Caco-2 (cell line): ENCODE data around the gene COL8A2. TPM values are rescaled to one million over a fixed set of nuclear protein-coding genes. Genes with fewer than 3 reads are reported as not detected.

Source experiments
- BruUV-seq: library from RNA; stranded (reverse); fragments of 400-500 nt; replicated peaks from 2 replicates; lab custom pipeline; 2021; lab: Mats Ljungman, UMichigan
- CTCF ChIA-PET: fragments of 300-600 bp; sonication (Branson Sonifier 250); formaldehyde crosslinking; loops from one replicate; lab custom pipeline; 2022; ENCODE audit warnings: antibody characterized with exemption; lab: Charles Lee
- POLR2A ChIA-PET: fragments of 300-600 bp; sonication (Branson Sonifier 250); formaldehyde crosslinking; loops from one replicate; lab custom pipeline; 2022; ENCODE audit warnings: antibody characterized with exemption; lab: Charles Lee
- DNase-seq, 2 experiments: peaks; one replicate each; pipeline versions ENCODE4 v3.0.0 to v3.0.0-alpha.2; 2020 to 2022
- H3K27me3 ChIP-seq: replicated peaks from 2 replicates; pipeline ENCODE4 v1.6.0; 2011; ENCODE audit warnings: low read length; ENCODE audit not compliant: control insufficient read depth, insufficient read depth
- H3K36me3 ChIP-seq: 2 replicates; pipeline ENCODE4 v1.5.1; 2011; ENCODE audit warnings: low read length; ENCODE audit not compliant: control insufficient read depth, insufficient read depth
- H3K4me1 ChIP-seq: fragments of 250-450 bp; sonication (Bioruptor Pico); 2 replicates; pipeline ENCODE4 v1.5.1; 2020; ENCODE audit warnings: mild to moderate bottlenecking
- H3K4me3 ChIP-seq: 2 replicates; pipeline ENCODE4 v1.5.1; 2011; ENCODE audit warnings: low read depth, mild to moderate bottlenecking, control low read depth, low read length
- H3K9me3 ChIP-seq: fragments of 250-450 bp; sonication (Bioruptor Pico); 2 replicates; pipeline ENCODE4 v1.5.1; 2020; ENCODE audit warnings: mild to moderate bottlenecking, moderate library complexity
- H3K27ac Mint-ChIP-seq: one replicate; pipeline ENCODE4 v1.8.0; 2022; ENCODE audit warnings: mixed read lengths; ENCODE audit not compliant: unreplicated experiment
- H3K27me3 Mint-ChIP-seq: one replicate; pipeline ENCODE4 v1.8.0; 2022; ENCODE audit warnings: mixed read lengths; ENCODE audit not compliant: insufficient read depth, unreplicated experiment
- H3K36me3 Mint-ChIP-seq: one replicate; pipeline ENCODE4 v1.8.0; 2022; ENCODE audit warnings: mild to moderate bottlenecking, mixed read lengths; ENCODE audit not compliant: insufficient read depth, unreplicated experiment
- H3K4me1 Mint-ChIP-seq: one replicate; pipeline ENCODE4 v1.8.0; 2022; ENCODE audit warnings: low read depth, mixed read lengths; ENCODE audit not compliant: unreplicated experiment
- H3K4me3 Mint-ChIP-seq: one replicate; pipeline ENCODE4 v1.8.0; 2022; ENCODE audit warnings: mild to moderate bottlenecking, moderate library complexity, mixed read lengths; ENCODE audit not compliant: unreplicated experiment
- H3K9me3 Mint-ChIP-seq: one replicate; pipeline ENCODE4 v1.8.0; 2022; ENCODE audit warnings: mixed read lengths; ENCODE audit not compliant: unreplicated experiment
- intact Hi-C: fragments of 100-400 bp; cut with micrococcal nuclease; formaldehyde crosslinking; loops from one replicate; pipeline ENCODE4 v1.10.0; 2022; ENCODE audit not compliant: unreplicated experiment
- total RNA-seq: library from RNA; stranded (reverse); gene quantifications from 2 replicates; pipeline ENCODE4 v1.2.3, GENCODE V29; 2022
- TF ChIP-seq, protein P1 (sequence below), 2 experiments: fragments of 200-600 bp in 1 of 2; IDR thresholded peaks; 1 replicate in 1 of 2; 2 replicates in 1 of 2; pipeline versions ENCODE4 v1.5.1 to v1.8.0; 2011 to 2022; ENCODE audit warnings: antibody characterized with exemption in 1 of 2, control low read depth in 1 of 2, inconsistent platforms in 1 of 2, low read depth in 1 of 2, low read length in 1 of 2, mild to moderate bottlenecking in 1 of 2, moderate library complexity in 1 of 2; ENCODE audit not compliant: insufficient read depth in 1 of 2, severe bottlenecking in 1 of 2, unreplicated experiment in 1 of 2

Gene COL8A2
- total RNA-seq, 1 experiment from 2014 or later = 0.18 TPM

DNA sequence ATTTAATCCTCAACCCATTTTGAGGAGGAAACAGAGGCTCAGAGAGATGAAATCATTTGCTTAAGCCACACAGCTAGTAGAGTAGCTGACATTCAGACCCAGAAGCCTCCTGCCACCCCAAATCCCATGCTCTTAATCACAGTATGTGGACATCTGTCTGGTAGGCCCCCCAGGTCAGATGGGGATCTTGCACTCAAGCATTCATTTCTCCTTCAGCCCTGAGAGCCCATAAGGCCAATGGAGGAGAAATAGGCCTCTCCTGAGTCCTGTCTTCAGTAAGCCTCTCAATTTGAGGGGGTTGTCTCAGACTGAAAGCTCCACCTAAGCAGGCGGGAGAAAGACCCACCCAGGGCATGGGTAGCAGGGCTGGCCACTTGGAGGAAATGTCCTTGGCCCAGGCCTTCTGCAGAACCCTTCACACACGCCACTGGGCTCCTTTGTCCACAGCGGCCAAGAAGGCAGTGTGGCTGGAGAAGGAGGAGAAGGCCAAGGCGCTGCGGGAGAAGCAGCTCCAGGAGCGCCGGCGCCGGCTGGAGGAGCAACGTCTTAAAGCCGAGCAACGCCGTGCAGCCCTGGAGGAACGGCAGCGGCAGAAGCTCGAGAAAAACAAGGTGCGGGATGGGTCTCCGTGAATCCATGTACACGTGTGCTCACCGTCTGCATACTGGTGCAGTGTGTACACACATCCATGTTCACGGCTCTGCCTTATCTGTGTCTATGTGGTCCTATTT lies 47.2 kb upstream of the COL8A2 start:
- Histone ChIP-seq H3K9me3 (no peaks in the 10 kb centered on the region), H3K4me3 (no peak overlapping the region), H3K27me3 (no peaks in the 10 kb centered on the region), H3K36me3 (no peaks in the 10 kb centered on the region), H3K4me1 (no peaks in the 10 kb centered on the region)
- Mint-ChIP-seq H3K27me3 (no peaks in the 10 kb centered on the region), H3K27ac (no peak overlapping the region), H3K36me3 (peaks cover 17% of the 10 kb centered on the region), H3K4me3 (no peak overlapping the region), H3K4me1 (peaks cover 5% of the 10 kb centered on the region), H3K9me3 (no peaks in the 10 kb centered on the region)
- no peak for DNase-seq
- TF ChIP-seq, protein P1, sequence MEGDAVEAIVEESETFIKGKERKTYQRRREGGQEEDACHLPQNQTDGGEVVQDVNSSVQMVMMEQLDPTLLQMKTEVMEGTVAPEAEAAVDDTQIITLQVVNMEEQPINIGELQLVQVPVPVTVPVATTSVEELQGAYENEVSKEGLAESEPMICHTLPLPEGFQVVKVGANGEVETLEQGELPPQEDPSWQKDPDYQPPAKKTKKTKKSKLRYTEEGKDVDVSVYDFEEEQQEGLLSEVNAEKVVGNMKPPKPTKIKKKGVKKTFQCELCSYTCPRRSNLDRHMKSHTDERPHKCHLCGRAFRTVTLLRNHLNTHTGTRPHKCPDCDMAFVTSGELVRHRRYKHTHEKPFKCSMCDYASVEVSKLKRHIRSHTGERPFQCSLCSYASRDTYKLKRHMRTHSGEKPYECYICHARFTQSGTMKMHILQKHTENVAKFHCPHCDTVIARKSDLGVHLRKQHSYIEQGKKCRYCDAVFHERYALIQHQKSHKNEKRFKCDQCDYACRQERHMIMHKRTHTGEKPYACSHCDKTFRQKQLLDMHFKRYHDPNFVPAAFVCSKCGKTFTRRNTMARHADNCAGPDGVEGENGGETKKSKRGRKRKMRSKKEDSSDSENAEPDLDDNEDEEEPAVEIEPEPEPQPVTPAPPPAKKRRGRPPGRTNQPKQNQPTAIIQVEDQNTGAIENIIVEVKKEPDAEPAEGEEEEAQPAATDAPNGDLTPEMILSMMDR (IDR thresholded peaks at IDR 0.05; ENCODE audit: insufficient read depth in 1 of 2, low read depth in 1 of 2, low read length in 1 of 2, severe bottlenecking in 1 of 2, unreplicated experiment in 1 of 2) = no peak
- BruUV-seq = no TSS peak
- intact Hi-C loops = no loop called here
- POLR2A ChIA-PET = no interaction called here
- CTCF ChIA-PET = no interaction called here

DNA sequence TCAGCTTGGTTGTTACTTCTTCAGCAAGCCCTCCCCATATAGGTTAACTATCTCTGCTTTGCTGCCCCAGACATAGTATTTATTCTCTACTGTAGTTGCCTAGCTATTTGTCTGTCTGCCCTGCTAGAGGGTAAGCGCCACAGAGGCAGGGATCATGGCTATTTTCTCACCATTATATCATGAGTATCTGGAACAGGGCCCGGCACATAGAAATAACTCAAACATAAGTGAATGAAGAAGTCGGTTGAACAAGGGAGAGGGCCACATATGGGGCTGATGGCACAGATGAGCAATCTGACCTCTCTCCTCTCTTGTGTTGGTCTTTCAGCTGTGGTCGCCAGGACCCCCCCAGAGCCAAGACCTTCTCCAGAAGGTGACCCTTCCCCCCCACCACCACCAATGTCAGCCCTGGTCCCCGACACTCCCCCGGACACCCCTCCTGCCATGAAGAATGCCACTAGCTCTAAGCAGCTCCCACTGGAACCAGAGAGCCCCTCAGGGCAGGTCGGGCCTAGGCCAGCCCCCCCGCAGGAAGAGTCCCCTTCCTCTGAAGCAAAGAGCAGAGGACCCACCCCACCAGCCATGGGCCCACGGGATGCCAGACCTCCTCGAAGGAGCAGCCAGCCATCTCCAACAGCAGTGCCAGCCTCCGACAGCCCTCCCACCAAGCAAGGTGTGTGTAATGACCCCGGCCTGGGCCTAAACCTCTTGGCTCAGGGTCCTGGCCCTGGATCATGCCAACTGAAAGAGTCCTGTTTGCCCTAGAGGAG lies 45.8 kb upstream of the COL8A2 start:
- intact Hi-C loops = no loop called here
- no peaks in the 10 kb centered on the region for H3K27me3 ChIP-seq
- H3K4me1 ChIP-seq = no peaks in the 10 kb centered on the region
- Mint-ChIP-seq H3K4me3 (no peak overlapping the region), H3K36me3 (peaks cover 17% of the 10 kb centered on the region), H3K27me3 (no peaks in the 10 kb centered on the region), H3K4me1 (peaks cover 5% of the 10 kb centered on the region), H3K9me3 (no peaks in the 10 kb centered on the region), H3K27ac (no peak overlapping the region)
- TF ChIP-seq, protein P1 (IDR thresholded peaks at IDR 0.05; ENCODE audit: insufficient read depth in 1 of 2, low read depth in 1 of 2, low read length in 1 of 2, severe bottlenecking in 1 of 2, unreplicated experiment in 1 of 2) = no peak
- H3K36me3 ChIP-seq = no peaks in the 10 kb centered on the region
- POLR2A ChIA-PET = no interaction called here
- no TSS peak for BruUV-seq
- no peak for DNase-seq
- H3K9me3 ChIP-seq = no peaks in the 10 kb centered on the region
- CTCF ChIA-PET = no interaction called here
- no peak overlapping the region for H3K4me3 ChIP-seq

DNA sequence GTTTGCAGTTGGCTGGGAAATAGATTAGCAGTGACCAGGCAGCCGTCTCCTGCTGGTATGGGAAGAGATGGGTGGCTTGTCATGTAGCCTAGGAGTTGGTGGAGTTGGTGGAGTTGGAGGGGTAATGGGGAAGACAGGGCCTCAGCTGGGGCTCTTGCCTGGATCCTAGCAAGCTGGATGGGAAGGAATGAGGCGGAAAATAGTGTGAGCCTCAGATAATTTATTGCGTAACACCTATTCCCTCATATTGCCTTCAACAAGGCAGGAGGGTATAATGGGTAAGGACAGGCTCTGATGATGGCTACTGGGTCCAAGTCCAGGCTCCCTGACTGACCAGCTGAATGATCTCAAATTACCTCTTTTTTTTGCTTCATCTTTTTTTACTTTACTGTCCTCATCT lies 43.5 kb upstream of the COL8A2 start:
- ChIA-PET POLR2A (no interaction called here), CTCF (interaction anchor here (1.7 kb wide), 1 partner anchor 117 kb away, joined by 3 read pairs; no protein-coding TSS in a partner anchor)
- no peaks in the 10 kb centered on the region for H3K4me1 ChIP-seq
- no peak overlapping the region for H3K4me3 ChIP-seq
- TF ChIP-seq, protein P1 (IDR thresholded peaks at IDR 0.05; ENCODE audit: insufficient read depth in 1 of 2, low read depth in 1 of 2, low read length in 1 of 2, severe bottlenecking in 1 of 2, unreplicated experiment in 1 of 2) = no peak
- intact Hi-C loops = no loop called here
- no peak overlapping the region for H3K4me3 Mint-ChIP-seq
- no peak overlapping the region for H3K27ac Mint-ChIP-seq
- no peaks in the 10 kb centered on the region for H3K36me3 ChIP-seq
- DNase-seq = no peak
- BruUV-seq = no TSS peak
- peaks cover 5% of the 10 kb centered on the region for H3K4me1 Mint-ChIP-seq
- peaks cover 18% of the 10 kb centered on the region for H3K36me3 Mint-ChIP-seq
- H3K9me3 ChIP-seq = no peaks in the 10 kb centered on the region
- no peaks in the 10 kb centered on the region for H3K9me3 Mint-ChIP-seq
- H3K27me3 ChIP-seq = no peaks in the 10 kb centered on the region
- H3K27me3 Mint-ChIP-seq = no peaks in the 10 kb centered on the region
